ENCODE data around the gene U2AF1.
"Not testable (repeated sequence)": the region's sequence is repeated elsewhere in the genome, so short reads cannot be mapped to it uniquely, and the experiment has no call there.

U2AF1 gene

GRCh38 chr21:43114483-43114882, 7.1 kb upstream of the U2AF1 start:
- H3K79me2 ChIP-seq (ENCODE audit: insufficient read depth, low read depth); H3K4me2 ChIP-seq; H2AFZ ChIP-seq (ENCODE audit: low read depth); H3K36me3 ChIP-seq (ENCODE audit: insufficient read depth); H3K9ac ChIP-seq; H3K4me1 ChIP-seq (ENCODE audit: low read depth, poor library complexity, severe bottlenecking); H3K27ac ChIP-seq; H3K27me3 ChIP-seq (ENCODE audit: insufficient read depth, low read depth); H3K4me3 ChIP-seq (IDR thresholded peaks at IDR 0.05; ENCODE audit: insufficient read depth, low read depth, low read length); H4K20me1 ChIP-seq (ENCODE audit: insufficient read depth): not testable (repeated sequence)

GRCh38 chr21:43109006-43109405, 1.6 kb upstream of the U2AF1 start:
- not testable (repeated sequence) for H3K27ac ChIP-seq; H2AFZ ChIP-seq (ENCODE audit: low read depth); H4K20me1 ChIP-seq (ENCODE audit: insufficient read depth); H3K79me2 ChIP-seq (ENCODE audit: insufficient read depth, low read depth); H3K4me1 ChIP-seq (ENCODE audit: low read depth, poor library complexity, severe bottlenecking); H3K36me3 ChIP-seq (ENCODE audit: insufficient read depth); H3K4me3 ChIP-seq (IDR thresholded peaks at IDR 0.05; ENCODE audit: insufficient read depth, low read depth, low read length); H3K9ac ChIP-seq; H3K27me3 ChIP-seq (ENCODE audit: insufficient read depth, low read depth); H3K4me2 ChIP-seq

- not testable (repeated sequence) for H3K27me3 ChIP-seq (ENCODE audit: insufficient read depth, low read depth); H3K36me3 ChIP-seq (ENCODE audit: insufficient read depth); H3K79me2 ChIP-seq (ENCODE audit: insufficient read depth, low read depth); H3K4me3 ChIP-seq (IDR thresholded peaks at IDR 0.05; ENCODE audit: insufficient read depth, low read depth, low read length); H3K4me2 ChIP-seq; H3K4me1 ChIP-seq (ENCODE audit: low read depth, poor library complexity, severe bottlenecking); H3K9ac ChIP-seq; H2AFZ ChIP-seq (ENCODE audit: low read depth); H3K27ac ChIP-seq; H4K20me1 ChIP-seq (ENCODE audit: insufficient read depth)
Measured at GRCh38 chr21:43108177-43108576, 807 bp upstream of the U2AF1 start.

GRCh38 chr21:43107794-43108137, 396 bp upstream of the U2AF1 start:
- not testable (repeated sequence) for H3K79me2 ChIP-seq (ENCODE audit: insufficient read depth, low read depth); H4K20me1 ChIP-seq (ENCODE audit: insufficient read depth); H3K36me3 ChIP-seq (ENCODE audit: insufficient read depth); H2AFZ ChIP-seq (ENCODE audit: low read depth); H3K4me2 ChIP-seq; H3K27me3 ChIP-seq (ENCODE audit: insufficient read depth, low read depth); H3K4me1 ChIP-seq (ENCODE audit: low read depth, poor library complexity, severe bottlenecking); H3K4me3 ChIP-seq (IDR thresholded peaks at IDR 0.05; ENCODE audit: insufficient read depth, low read depth, low read length); H3K9ac ChIP-seq; H3K27ac ChIP-seq

GRCh38 chr21:43104642-43105041, 2.7 kb downstream of the U2AF1 start:
- not testable (repeated sequence) for H3K4me3 ChIP-seq (IDR thresholded peaks at IDR 0.05; ENCODE audit: insufficient read depth, low read depth, low read length); H3K4me1 ChIP-seq (ENCODE audit: low read depth, poor library complexity, severe bottlenecking)

GRCh38 chr21:43102281-43102680, 5.1 kb downstream of the U2AF1 start:
- H3K4me1 ChIP-seq (ENCODE audit: low read depth, poor library complexity, severe bottlenecking); H3K36me3 ChIP-seq (ENCODE audit: insufficient read depth); H3K27ac ChIP-seq; H3K4me2 ChIP-seq; H4K20me1 ChIP-seq (ENCODE audit: insufficient read depth); H3K9ac ChIP-seq; H2AFZ ChIP-seq (ENCODE audit: low read depth); H3K27me3 ChIP-seq (ENCODE audit: insufficient read depth, low read depth); H3K4me3 ChIP-seq (IDR thresholded peaks at IDR 0.05; ENCODE audit: insufficient read depth, low read depth, low read length); H3K79me2 ChIP-seq (ENCODE audit: insufficient read depth, low read depth): not testable (repeated sequence)

More at GRCh38 chr21:43104642-43105041, 2.7 kb downstream of the U2AF1 start:
- H2AFZ ChIP-seq (ENCODE audit: low read depth); H3K9ac ChIP-seq; H3K27me3 ChIP-seq (ENCODE audit: insufficient read depth, low read depth); H3K27ac ChIP-seq; H3K79me2 ChIP-seq (ENCODE audit: insufficient read depth, low read depth); H3K36me3 ChIP-seq (ENCODE audit: insufficient read depth); H4K20me1 ChIP-seq (ENCODE audit: insufficient read depth); H3K4me2 ChIP-seq: not testable (repeated sequence)

- H2AFZ ChIP-seq (ENCODE audit: low read depth); H3K36me3 ChIP-seq (ENCODE audit: insufficient read depth); H3K27me3 ChIP-seq (ENCODE audit: insufficient read depth, low read depth); H3K4me2 ChIP-seq; H3K9ac ChIP-seq; H4K20me1 ChIP-seq (ENCODE audit: insufficient read depth); H3K27ac ChIP-seq; H3K4me3 ChIP-seq (IDR thresholded peaks at IDR 0.05; ENCODE audit: insufficient read depth, low read depth, low read length); H3K79me2 ChIP-seq (ENCODE audit: insufficient read depth, low read depth); H3K4me1 ChIP-seq (ENCODE audit: low read depth, poor library complexity, severe bottlenecking): not testable (repeated sequence)
Measured at GRCh38 chr21:43101676-43102075, 5.7 kb downstream of the U2AF1 start.

GRCh38 chr21:43101000-43101399, 6.4 kb downstream of the U2AF1 start:
- H3K27ac ChIP-seq; H4K20me1 ChIP-seq (ENCODE audit: insufficient read depth); H3K4me2 ChIP-seq; H3K4me3 ChIP-seq (IDR thresholded peaks at IDR 0.05; ENCODE audit: insufficient read depth, low read depth, low read length); H2AFZ ChIP-seq (ENCODE audit: low read depth); H3K4me1 ChIP-seq (ENCODE audit: low read depth, poor library complexity, severe bottlenecking); H3K79me2 ChIP-seq (ENCODE audit: insufficient read depth, low read depth); H3K36me3 ChIP-seq (ENCODE audit: insufficient read depth); H3K9ac ChIP-seq; H3K27me3 ChIP-seq (ENCODE audit: insufficient read depth, low read depth): not testable (repeated sequence)

GRCh38 chr21:43091979-43092614, 15.3 kb downstream of the U2AF1 start:
- H3K27ac ChIP-seq; H3K79me2 ChIP-seq (ENCODE audit: insufficient read depth, low read depth): not testable (repeated sequence)

GRCh38 chr21:43090947-43091346, 16.4 kb downstream of the U2AF1 start:
- not testable (repeated sequence) for H3K27ac ChIP-seq; H4K20me1 ChIP-seq (ENCODE audit: insufficient read depth); H3K4me3 ChIP-seq (IDR thresholded peaks at IDR 0.05; ENCODE audit: insufficient read depth, low read depth, low read length); H3K36me3 ChIP-seq (ENCODE audit: insufficient read depth); H3K4me1 ChIP-seq (ENCODE audit: low read depth, poor library complexity, severe bottlenecking); H3K4me2 ChIP-seq; H3K27me3 ChIP-seq (ENCODE audit: insufficient read depth, low read depth); H3K79me2 ChIP-seq (ENCODE audit: insufficient read depth, low read depth); H2AFZ ChIP-seq (ENCODE audit: low read depth); H3K9ac ChIP-seq

More at GRCh38 chr21:43091979-43092614, 15.3 kb downstream of the U2AF1 start:
- not testable (repeated sequence) for H3K4me1 ChIP-seq (ENCODE audit: low read depth, poor library complexity, severe bottlenecking); H3K9ac ChIP-seq; H3K36me3 ChIP-seq (ENCODE audit: insufficient read depth); H3K27me3 ChIP-seq (ENCODE audit: insufficient read depth, low read depth); H3K4me2 ChIP-seq; H4K20me1 ChIP-seq (ENCODE audit: insufficient read depth); H3K4me3 ChIP-seq (IDR thresholded peaks at IDR 0.05; ENCODE audit: insufficient read depth, low read depth, low read length); H2AFZ ChIP-seq (ENCODE audit: low read depth)

- H2AFZ ChIP-seq (ENCODE audit: low read depth); H3K4me2 ChIP-seq; H3K4me1 ChIP-seq (ENCODE audit: low read depth, poor library complexity, severe bottlenecking); H3K4me3 ChIP-seq (IDR thresholded peaks at IDR 0.05; ENCODE audit: insufficient read depth, low read depth, low read length); H3K9ac ChIP-seq; H3K27ac ChIP-seq; H3K27me3 ChIP-seq (ENCODE audit: insufficient read depth, low read depth); H3K36me3 ChIP-seq (ENCODE audit: insufficient read depth); H3K79me2 ChIP-seq (ENCODE audit: insufficient read depth, low read depth); H4K20me1 ChIP-seq (ENCODE audit: insufficient read depth): not testable (repeated sequence)
Measured at GRCh38 chr21:43089463-43089862, 17.9 kb downstream of the U2AF1 start.
